SH-SY5Y (cell line): ENCODE measurements around the gene CYBA.

Source experiments
- GATA2 ChIP-seq: IDR thresholded peaks from 2 replicates; pipeline ENCODE4 v1.6.1; 2011; ENCODE audit warnings: mild to moderate bottlenecking, low read depth, low read length
- GATA3 ChIP-seq: IDR thresholded peaks from 2 replicates; pipeline ENCODE4 v1.6.1; 2011; ENCODE audit warnings: low read depth, mild to moderate bottlenecking, low read length, moderate library complexity

DNA sequence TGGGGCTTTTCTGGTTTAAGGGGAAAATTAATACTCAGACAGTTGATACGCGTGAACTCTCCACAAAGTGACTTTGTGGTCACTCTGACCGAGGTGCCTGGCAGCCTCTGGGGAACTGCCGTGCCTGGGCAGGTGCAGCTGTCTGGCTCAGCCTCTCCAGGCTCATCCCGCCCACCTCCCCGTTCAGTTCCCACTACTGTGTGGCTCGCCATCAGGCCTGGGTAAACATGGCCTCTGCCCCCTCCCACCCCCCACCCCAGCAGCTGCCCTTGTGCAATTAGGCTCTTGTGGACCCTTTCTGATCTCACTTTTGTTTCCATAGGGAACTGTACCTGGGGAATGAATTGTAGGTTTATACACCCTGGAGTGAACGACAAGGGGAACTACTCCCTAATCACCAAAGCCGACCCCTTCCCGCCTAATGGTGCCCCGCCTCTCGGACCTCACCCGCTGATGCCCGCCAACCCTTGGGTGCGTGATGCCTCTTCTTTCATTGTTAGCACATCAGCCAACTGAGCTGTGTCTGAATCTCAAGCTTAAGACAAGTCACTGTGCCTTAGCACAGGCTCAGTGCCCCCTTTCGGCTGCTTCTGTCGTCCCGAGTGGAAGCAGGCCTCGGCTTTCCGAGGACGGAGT lies 52.9 kb downstream of the CYBA start:
- TF ChIP-seq GATA3 (no peak), GATA2 (no peak)
